Pancreas (tissue), 10 donors: ENCODE measurements around the gene IMMP2L. TPM values are rescaled to one million over a fixed set of nuclear protein-coding genes. Genes with fewer than 3 reads are reported as not detected.

Source experiments
- ATAC-seq, 4 donors: fragments of 200-7000 bp; cut with Tn5 transposase; one replicate each; pipeline versions ENCODE4 v1.8.0 to v1.9.1; 2020; ENCODE audit warnings: mild to moderate bottlenecking in 4 of 4, moderate library complexity in 4 of 4
- DNase-seq, 6 donors: peaks; one replicate each; pipeline ENCODE4 v3.0.0-alpha.2; 2020
- FAIRE-seq: peaks from 2 replicates; lab custom pipeline; 2012; peaks lifted over from hg19 to GRCh38; lab: Jason Lieb, UNC
- H3K27ac ChIP-seq, 4 donors: fragments of 200-600 bp; sonication (generic); 1 replicate in 3 of 4; 2 replicates in 1 of 4; pipeline versions ENCODE4 v1.5.0 to v1.8.0; 2020
- H3K27me3 ChIP-seq, 4 donors: fragments of 200-600 bp; one replicate each; pipeline ENCODE4 v1.8.0; 2021
- H3K36me3 ChIP-seq, 3 donors: fragments of 200-600 bp; sonication (generic) in 1 of 3; one replicate each; pipeline versions ENCODE4 v1.5.0 to v1.8.0; 2020 to 2021
- H3K4me1 ChIP-seq, 3 donors: fragments of 200-600 bp; one replicate each; pipeline ENCODE4 v1.8.0; 2021
- H3K4me3 ChIP-seq, 4 donors: fragments of 200-600 bp; sonication (generic) in 2 of 4; one replicate each; pipeline versions ENCODE4 v1.5.0 to v1.8.0; 2020 to 2021
- H3K9me3 ChIP-seq, 4 donors: fragments of 200-600 bp; one replicate each; pipeline ENCODE4 v1.8.0; 2021
- WGBS, 2 donors: extraction: QIAGEN DNeasy Blood & Tissue Kit; methylation state at CpG; one replicate each; pipeline ENCODE4 v1.1.7; 2013; 5-methylcytosine and 5-hydroxymethylcytosine counted together
- intact Hi-C, 3 donors: fragments of 100-400 bp; cut with DNase I; formaldehyde crosslinking; loops; one replicate each; pipeline versions ENCODE4 v1.11.1 to v1.14.2; 2022
- polyA plus RNA-seq, 2 donors: library from polyadenylated mRNA; stranded (reverse); fragments of 200-250 nt; gene quantifications; one replicate each; pipeline ENCODE4 v1.2.3, GENCODE V29; 2013
- total RNA-seq, 6 donors: library from RNA; stranded (reverse); fragmentation: NEBNext Ultra II Directional in 4 of 6; extraction: Animal tissue kit (Norgen Biotek cat#: 25700) in 4 of 6; gene quantifications; one replicate each; pipeline versions ENCODE4 v1.2.1 to v1.2.4, GENCODE V29; 2021 to 2023
- TF ChIP-seq, protein P1 (sequence below), 4 donors: fragments of 200-600 bp; sonication (generic) in 3 of 4; IDR thresholded peaks; one replicate each; pipeline versions ENCODE4 v1.5.0 to v1.8.0; 2021; ENCODE audit warnings: antibody characterized with exemption in 4 of 4
- donor health status: healthy with polysubstance abuse.
- donor health status: DM: no; HTN: no; CAD: no; lungs with moderate emphysema.
- donor health status: DM: no; HTN: no; CAD: no.
- donor health status: control.
- donor health status: control.
- donor health status: Bipolar disorder and iron deficiency.
- donor health status: DM: yes; HTN: yes; CAD: no.
- donor health status: DM: no; HTN: no; CAD: no.
- donor health status: DM: no; HTN: no; CAD: no.
- donor health status: DM: yes; HTN: yes; CAD: no.

The IMMP2L gene
- total and polyA plus RNA-seq, 8 donors: 7.3 to 30.0 (median 12.9) TPM

DNA sequence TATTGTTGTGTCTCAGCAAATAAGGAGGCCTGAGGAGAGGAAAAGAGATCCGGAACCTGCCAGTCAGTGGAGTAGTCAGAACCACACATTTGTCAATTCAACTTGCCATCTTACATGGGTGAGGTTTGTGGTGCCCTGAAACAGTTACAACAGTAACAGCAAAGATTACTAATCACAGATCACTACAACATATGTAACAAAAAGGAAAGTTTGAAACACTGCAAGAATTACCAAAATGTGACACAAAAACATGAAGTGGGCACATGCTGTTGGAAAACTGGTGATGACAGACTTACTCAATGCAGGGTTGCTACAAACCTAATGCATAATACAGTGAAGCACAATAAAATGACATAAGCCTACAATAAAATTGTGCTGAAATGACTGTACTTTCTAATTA is 382.0 kb downstream of the IMMP2L start:
- no peaks in the 10 kb centered on the region for H3K4me1 ChIP-seq
- H3K27ac ChIP-seq: no peak overlapping the region
- DNase-seq (no peak), FAIRE-seq (no peak), ATAC-seq (no peak)
- no peaks in the 10 kb centered on the region for H3K27me3 ChIP-seq
- TF ChIP-seq, protein P1, sequence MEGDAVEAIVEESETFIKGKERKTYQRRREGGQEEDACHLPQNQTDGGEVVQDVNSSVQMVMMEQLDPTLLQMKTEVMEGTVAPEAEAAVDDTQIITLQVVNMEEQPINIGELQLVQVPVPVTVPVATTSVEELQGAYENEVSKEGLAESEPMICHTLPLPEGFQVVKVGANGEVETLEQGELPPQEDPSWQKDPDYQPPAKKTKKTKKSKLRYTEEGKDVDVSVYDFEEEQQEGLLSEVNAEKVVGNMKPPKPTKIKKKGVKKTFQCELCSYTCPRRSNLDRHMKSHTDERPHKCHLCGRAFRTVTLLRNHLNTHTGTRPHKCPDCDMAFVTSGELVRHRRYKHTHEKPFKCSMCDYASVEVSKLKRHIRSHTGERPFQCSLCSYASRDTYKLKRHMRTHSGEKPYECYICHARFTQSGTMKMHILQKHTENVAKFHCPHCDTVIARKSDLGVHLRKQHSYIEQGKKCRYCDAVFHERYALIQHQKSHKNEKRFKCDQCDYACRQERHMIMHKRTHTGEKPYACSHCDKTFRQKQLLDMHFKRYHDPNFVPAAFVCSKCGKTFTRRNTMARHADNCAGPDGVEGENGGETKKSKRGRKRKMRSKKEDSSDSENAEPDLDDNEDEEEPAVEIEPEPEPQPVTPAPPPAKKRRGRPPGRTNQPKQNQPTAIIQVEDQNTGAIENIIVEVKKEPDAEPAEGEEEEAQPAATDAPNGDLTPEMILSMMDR (IDR thresholded peaks at IDR 0.05): no peak
- no peaks in the 10 kb centered on the region for H3K36me3 ChIP-seq
- H3K9me3 ChIP-seq: no peaks in the 10 kb centered on the region
- 90 to 94% methylated on average over 1 of the region's 1 CpG for WGBS, 2 donors
- H3K4me3 ChIP-seq: no peak overlapping the region
- intact Hi-C loops: no loop called here

DNA sequence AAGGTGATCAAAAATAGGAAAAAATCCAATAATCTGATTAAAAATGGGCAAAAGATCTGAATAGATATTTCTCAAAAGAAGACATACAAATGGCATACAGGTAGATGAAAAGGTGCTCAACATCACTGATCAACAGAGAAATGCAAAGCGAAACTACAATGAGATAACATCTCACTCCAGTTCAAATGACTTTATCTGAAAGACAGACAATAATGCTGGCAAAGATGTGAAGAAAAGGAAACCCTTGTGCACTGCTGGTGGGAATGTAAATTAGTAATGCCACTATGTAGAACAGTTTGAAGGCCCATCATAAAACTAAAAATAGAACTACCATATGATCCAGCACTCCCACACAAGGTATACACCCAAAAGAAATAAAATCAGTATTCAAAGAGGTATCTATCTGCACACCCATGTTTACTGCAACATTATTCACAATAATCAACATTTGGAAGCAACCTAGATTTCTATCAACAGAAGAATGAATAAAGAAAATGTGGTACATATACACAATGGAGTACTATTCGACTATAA is 386.3 kb downstream of the IMMP2L start:
- Histone ChIP-seq H3K27ac (no peak overlapping the region), H3K27me3 (no peaks in the 10 kb centered on the region), H3K36me3 (no peaks in the 10 kb centered on the region), H3K9me3 (no peaks in the 10 kb centered on the region), H3K4me3 (no peak overlapping the region), H3K4me1 (peaks cover 0 to 6% (median 0%) of the 10 kb centered on the region in 3 donors)
- DNase-seq: no peak
- TF ChIP-seq, protein P1 (IDR thresholded peaks at IDR 0.05): no peak
- FAIRE-seq: no peak
- 93% methylated on average over 2 of the region's 2 CpGs for WGBS, 2 donors
- no peak for ATAC-seq
- intact Hi-C loops: no loop called here

DNA sequence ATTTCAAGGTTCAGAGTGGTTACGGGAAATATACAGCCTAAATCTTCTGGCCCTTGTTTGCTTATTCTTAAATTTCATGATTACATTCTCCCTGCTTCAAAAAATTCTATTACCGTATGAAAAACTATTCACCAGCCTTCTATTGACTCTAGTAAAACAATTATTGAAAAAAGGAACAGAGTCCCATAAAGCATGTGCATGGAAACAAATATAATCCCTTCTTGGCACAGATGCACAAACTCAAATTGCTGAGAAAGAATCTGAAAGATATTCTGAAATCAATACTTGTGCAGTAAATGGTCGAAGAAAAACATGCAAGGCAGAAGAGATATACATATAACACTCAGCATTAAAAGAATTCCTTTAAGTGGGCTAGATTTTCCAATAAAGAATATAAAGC is 387.8 kb downstream of the IMMP2L start:
- intact Hi-C loops: no loop called here
- H3K27ac ChIP-seq: no peak overlapping the region
- no peaks in the 10 kb centered on the region for H3K27me3 ChIP-seq
- H3K4me1 ChIP-seq: peaks cover 0 to 6% (median 0%) of the 10 kb centered on the region in 3 donors
- 22 to 26% methylated on average over 3 of the region's 3 CpGs for WGBS, 2 donors
- H3K4me3 ChIP-seq: no peak overlapping the region
- ATAC-seq (no peak), DNase-seq (no peak), FAIRE-seq (no peak)
- TF ChIP-seq, protein P1 (IDR thresholded peaks at IDR 0.05): no peak
- H3K9me3 ChIP-seq: no peaks in the 10 kb centered on the region
- no peaks in the 10 kb centered on the region for H3K36me3 ChIP-seq

DNA sequence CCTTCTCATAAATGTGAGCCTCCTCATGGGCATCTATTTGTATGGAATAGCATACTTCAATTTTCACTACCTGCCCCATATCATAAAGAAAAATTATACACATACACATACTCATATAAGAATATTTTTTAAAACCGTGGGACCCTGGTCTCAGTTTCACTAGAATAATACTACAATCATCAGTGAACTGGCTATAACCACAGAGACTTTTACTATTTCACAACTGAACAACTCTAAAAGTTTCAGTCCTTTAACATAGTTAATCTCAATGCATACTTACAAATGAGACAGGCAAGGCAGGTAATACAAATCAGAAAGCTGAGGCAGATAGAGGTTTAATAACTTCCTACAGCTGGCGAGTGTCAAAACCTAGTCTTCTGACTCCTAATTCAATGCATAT is 388.3 kb downstream of the IMMP2L start:
- ATAC-seq: no peak
- DNase-seq: no peak
- Histone ChIP-seq H3K27ac (no peak overlapping the region), H3K36me3 (no peaks in the 10 kb centered on the region), H3K4me1 (peaks cover 0 to 6% (median 0%) of the 10 kb centered on the region in 3 donors), H3K27me3 (no peaks in the 10 kb centered on the region), H3K4me3 (no peak overlapping the region), H3K9me3 (no peaks in the 10 kb centered on the region)
- WGBS, 2 donors: 73 to 81% methylated on average over 2 of the region's 2 CpGs
- TF ChIP-seq, protein P1 (IDR thresholded peaks at IDR 0.05): no peak
- intact Hi-C loops: no loop called here
- FAIRE-seq: no peak

DNA sequence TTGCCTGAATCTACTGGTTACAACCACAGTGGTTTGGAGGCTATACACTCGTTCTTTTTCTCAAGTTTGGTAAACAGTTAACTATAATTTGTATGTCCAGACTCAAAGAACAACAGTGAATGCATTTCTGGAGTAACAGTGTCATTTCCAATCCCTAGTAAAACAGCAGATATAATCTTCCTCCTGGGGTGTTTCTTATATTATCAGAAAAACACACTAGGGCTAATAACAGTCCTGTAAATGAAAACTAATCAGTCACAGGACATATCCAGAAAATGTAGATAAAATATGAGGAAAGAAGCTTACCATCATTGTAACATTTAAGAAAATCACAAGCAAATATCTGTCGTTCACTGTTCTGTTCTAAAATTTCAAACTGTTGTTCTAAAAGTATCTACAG is 388.8 kb downstream of the IMMP2L start:
- H3K27me3 ChIP-seq: no peaks in the 10 kb centered on the region
- 75 to 98% methylated on average over 2 of the region's 2 CpGs for WGBS, 2 donors
- no peaks in the 10 kb centered on the region for H3K36me3 ChIP-seq
- DNase-seq: no peak
- H3K4me3 ChIP-seq: no peak overlapping the region
- H3K27ac ChIP-seq: no peak overlapping the region
- intact Hi-C loops: no loop called here
- FAIRE-seq: no peak
- peaks cover 0 to 6% (median 0%) of the 10 kb centered on the region in 3 donors for H3K4me1 ChIP-seq
- no peaks in the 10 kb centered on the region for H3K9me3 ChIP-seq
- TF ChIP-seq, protein P1 (IDR thresholded peaks at IDR 0.05): no peak
- no peak for ATAC-seq
